Measurements from ENCODE around the gene PRKAG3. TPM values are rescaled to one million over a fixed set of nuclear protein-coding genes. Genes with fewer than 3 reads are reported as not detected.

PRKAG3 gene
- polyA plus RNA-seq, 1 of the 3 experiments (the other 2 are of a cell fraction) = not detected

DNA sequence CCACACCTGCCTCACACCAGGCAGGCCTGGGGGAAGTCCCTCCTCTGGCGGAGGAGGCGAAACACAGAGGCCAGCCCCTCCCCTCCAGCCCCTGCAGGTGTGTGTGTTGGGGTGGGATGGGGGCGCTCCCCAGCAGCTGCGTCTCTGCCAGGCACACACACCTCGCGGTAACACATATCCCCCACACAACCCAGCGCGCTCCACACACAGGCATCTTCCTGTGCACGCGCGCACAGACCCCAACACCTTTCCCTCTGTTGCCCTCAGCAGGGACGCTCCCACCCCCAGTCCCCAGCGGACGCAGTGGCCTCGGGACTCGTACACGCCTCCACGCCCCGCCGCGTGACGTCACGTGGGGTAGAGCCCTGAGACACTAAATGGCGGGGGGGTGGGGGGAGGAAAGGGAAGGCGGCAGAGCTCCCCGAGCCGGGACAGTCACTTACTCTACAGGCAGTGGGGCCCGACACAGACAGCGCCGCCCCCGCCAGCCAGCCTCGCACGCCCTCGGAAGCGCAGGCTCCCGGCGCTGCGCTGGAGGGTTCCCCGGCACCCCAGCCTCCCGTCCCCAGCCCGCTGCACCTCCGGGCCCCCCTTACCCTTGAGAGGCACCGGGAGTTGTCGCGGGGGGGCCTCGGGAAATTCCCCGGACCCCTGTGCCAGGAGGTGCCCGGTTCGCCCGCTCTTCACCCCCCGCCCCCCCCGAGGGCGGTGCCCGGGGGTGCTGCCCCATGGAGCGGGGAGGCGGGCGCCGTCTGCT is 48.7 kb upstream of the PRKAG3 start, which contains the start of gene WNT10A (continued):
- TF ChIP-seq RXRA (IDR thresholded peaks at IDR 0.05; ENCODE audit: borderline replicate concordance, low read depth) = no peak
- TF ChIP-seq ELF1 (IDR thresholded peaks at IDR 0.05) = no peak
- no peak for TF ChIP-seq TAF1 (IDR thresholded peaks at IDR 0.05; ENCODE audit: borderline replicate concordance, low read depth, low read length)
- TF ChIP-seq GABPA (IDR thresholded peaks at IDR 0.05; ENCODE audit: low read depth) = no peak
- no peak for TF ChIP-seq TEAD4 (IDR thresholded peaks at IDR 0.05; ENCODE audit: borderline replicate concordance, insufficient read depth)
- TF ChIP-seq, protein P1, sequence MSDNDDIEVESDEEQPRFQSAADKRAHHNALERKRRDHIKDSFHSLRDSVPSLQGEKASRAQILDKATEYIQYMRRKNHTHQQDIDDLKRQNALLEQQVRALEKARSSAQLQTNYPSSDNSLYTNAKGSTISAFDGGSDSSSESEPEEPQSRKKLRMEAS (IDR thresholded peaks at IDR 0.05; ENCODE audit: low read depth) = no peak
- TF ChIP-seq MEF2A (IDR thresholded peaks at IDR 0.05; ENCODE audit: borderline replicate concordance, low read depth) = no peak
- TF ChIP-seq, protein P2, sequence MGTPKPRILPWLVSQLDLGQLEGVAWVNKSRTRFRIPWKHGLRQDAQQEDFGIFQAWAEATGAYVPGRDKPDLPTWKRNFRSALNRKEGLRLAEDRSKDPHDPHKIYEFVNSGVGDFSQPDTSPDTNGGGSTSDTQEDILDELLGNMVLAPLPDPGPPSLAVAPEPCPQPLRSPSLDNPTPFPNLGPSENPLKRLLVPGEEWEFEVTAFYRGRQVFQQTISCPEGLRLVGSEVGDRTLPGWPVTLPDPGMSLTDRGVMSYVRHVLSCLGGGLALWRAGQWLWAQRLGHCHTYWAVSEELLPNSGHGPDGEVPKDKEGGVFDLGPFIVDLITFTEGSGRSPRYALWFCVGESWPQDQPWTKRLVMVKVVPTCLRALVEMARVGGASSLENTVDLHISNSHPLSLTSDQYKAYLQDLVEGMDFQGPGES (IDR thresholded peaks at IDR 0.05; ENCODE audit: low read depth, low read length) = no peak
- TF ChIP-seq, protein P3, sequence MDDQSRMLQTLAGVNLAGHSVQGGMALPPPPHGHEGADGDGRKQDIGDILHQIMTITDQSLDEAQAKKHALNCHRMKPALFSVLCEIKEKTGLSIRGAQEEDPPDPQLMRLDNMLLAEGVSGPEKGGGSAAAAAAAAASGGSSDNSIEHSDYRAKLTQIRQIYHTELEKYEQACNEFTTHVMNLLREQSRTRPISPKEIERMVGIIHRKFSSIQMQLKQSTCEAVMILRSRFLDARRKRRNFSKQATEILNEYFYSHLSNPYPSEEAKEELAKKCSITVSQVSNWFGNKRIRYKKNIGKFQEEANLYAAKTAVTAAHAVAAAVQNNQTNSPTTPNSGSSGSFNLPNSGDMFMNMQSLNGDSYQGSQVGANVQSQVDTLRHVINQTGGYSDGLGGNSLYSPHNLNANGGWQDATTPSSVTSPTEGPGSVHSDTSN (IDR thresholded peaks at IDR 0.05) = no peak
- TF ChIP-seq SMC3 (IDR thresholded peaks at IDR 0.05; ENCODE audit: low read depth, low read length) = no peak
- TF ChIP-seq NRF1 (IDR thresholded peaks at IDR 0.05; ENCODE audit: low read depth, low read length) = no peak
- TF ChIP-seq, protein P4, sequence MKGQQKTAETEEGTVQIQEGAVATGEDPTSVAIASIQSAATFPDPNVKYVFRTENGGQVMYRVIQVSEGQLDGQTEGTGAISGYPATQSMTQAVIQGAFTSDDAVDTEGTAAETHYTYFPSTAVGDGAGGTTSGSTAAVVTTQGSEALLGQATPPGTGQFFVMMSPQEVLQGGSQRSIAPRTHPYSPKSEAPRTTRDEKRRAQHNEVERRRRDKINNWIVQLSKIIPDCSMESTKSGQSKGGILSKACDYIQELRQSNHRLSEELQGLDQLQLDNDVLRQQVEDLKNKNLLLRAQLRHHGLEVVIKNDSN (IDR thresholded peaks at IDR 0.05; ENCODE audit: borderline replicate concordance, low read depth) = no peak
- no peak for TF ChIP-seq NFIC (IDR thresholded peaks at IDR 0.05; ENCODE audit: borderline replicate concordance)

DNA sequence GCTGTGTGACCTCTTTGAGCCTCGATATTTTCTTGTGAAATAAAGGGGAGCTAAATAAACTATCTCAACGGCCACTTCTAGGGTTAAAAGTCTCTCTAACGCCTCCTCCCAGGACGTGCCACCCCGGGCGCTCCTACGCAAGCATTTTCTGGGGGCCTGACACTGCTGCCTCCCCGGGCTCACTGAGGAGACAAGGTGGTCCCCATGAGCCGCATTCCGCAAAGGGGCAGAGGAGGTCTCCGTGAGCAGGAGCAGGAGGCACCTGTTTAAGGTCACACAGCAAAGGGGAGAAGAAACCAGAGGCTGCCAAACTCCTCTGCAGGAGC is 48.1 kb upstream of the PRKAG3 start:
- DNase-seq = no peak
- CTCF ChIA-PET = interaction anchor here (1.0 to 22.5 kb wide), 8 partner anchors 12 to 275 kb away, joined by 3 to 795 read pairs (median 24); partner anchors contain the start of genes CDK5R2 and WNT6

More for the DNA sequence above, 48.1 kb upstream of the PRKAG3 start:
- H4K20me1 ChIP-seq (ENCODE audit: insufficient read depth) = no peaks in the 10 kb centered on the region
- 79% methylated on average over 11 of the region's 11 CpGs for WGBS (ENCODE audit: low lambda C conversion rate)
- no peak overlapping the region for H3K4me3 ChIP-seq (ENCODE audit: low read depth in 2 of 2, low read length in 1 of 2)
- H3K9me2 ChIP-seq = no peaks in the 10 kb centered on the region
- H3K27me3 ChIP-seq (ENCODE audit: insufficient read depth) = peaks cover 41% of the 10 kb centered on the region
- no peaks in the 10 kb centered on the region for H3K9me3 ChIP-seq
- H3K4me2 ChIP-seq = no peak overlapping the region
- no peak overlapping the region for H3K27ac ChIP-seq (ENCODE audit: low read depth in 2 of 2, low read length in 1 of 2)
- H3K79me2 ChIP-seq (ENCODE audit: insufficient read depth) = no peaks in the 10 kb centered on the region
- peaks cover 0 to 57% of the 10 kb centered on the region in 2 experiments; a peak in 2 of 4 replicates for H3K4me1 ChIP-seq (ENCODE audit: control insufficient read depth in 1 of 2, insufficient read depth in 2 of 2, low read depth in 1 of 2, low read length in 1 of 2)
- H3K36me3 ChIP-seq (replicated peaks in 1 of 2; ENCODE audit: control insufficient read depth in 1 of 2, insufficient read depth in 2 of 2, low read length in 1 of 2) = no peaks in the 10 kb centered on the region
- no peak overlapping the region for H2AFZ ChIP-seq (ENCODE audit: low read depth)
- H3F3A ChIP-seq (replicated peaks; ENCODE audit: insufficient read depth) = peaks cover 3% of the 10 kb centered on the region
- H3K9ac ChIP-seq = no peak overlapping the region
- TF ChIP-seq EZH2phosphoT487 (IDR thresholded peaks at IDR 0.05; ENCODE audit: borderline replicate concordance, low read depth) = no peak
- no peak for TF ChIP-seq YY1 (IDR thresholded peaks at IDR 0.05; ENCODE audit: low read depth)
- TF ChIP-seq, protein P2 (IDR thresholded peaks at IDR 0.05; ENCODE audit: low read depth, low read length) = no peak
- no peak for TF ChIP-seq FOSL2 (IDR thresholded peaks at IDR 0.05; ENCODE audit: borderline replicate concordance, low read depth)
- TF ChIP-seq POLR2AphosphoS5 (IDR thresholded peaks at IDR 0.05; ENCODE audit: low read depth, low read length) = no peak
- TF ChIP-seq, protein P1 (IDR thresholded peaks at IDR 0.05; ENCODE audit: low read depth) = no peak
- TF ChIP-seq FOXJ3 (CRISPR knock-in tag; IDR thresholded peaks at IDR 0.05) = no peak
- POLR2A ChIA-PET = interaction anchor here (1.4 kb wide), 1 partner anchor 12 kb away, joined by 3 read pairs; no protein-coding TSS in a partner anchor

Data from SK-N-SH (cell line).